Measurements from ENCODE around the gene CPD. TPM values are rescaled to one million over a fixed set of nuclear protein-coding genes. Genes with fewer than 3 reads are reported as not detected.

The CPD gene
- total and polyA plus RNA-seq, 2 of the 13 experiments (the other 11 are each of a cell fraction or from before 2014, with no cell fraction given): 46.1 to 72.3 TPM

- Histone ChIP-seq H3K36me3 (replicated peaks in 1 of 2; ENCODE audit: control insufficient read depth in 1 of 2, insufficient read depth in 2 of 2, low read length in 2 of 2) (peaks cover 6 to 43% of the 10 kb centered on the region in 2 experiments; a peak in 4 of 5 replicates), H4K20me1 (ENCODE audit: insufficient read depth, low read length) (no peaks in the 10 kb centered on the region), H3K4me1 (ENCODE audit: insufficient read depth, low read length) (peaks cover 11% of the 10 kb centered on the region), H3K9me3 (ENCODE audit: low read length) (no peaks in the 10 kb centered on the region), H3K4me3 (replicated peaks in 1 of 3; ENCODE audit: insufficient read depth in 1 of 3, low read depth in 2 of 3, low read length in 3 of 3) (no peak overlapping the region), H3K27ac (ENCODE audit: extremely low read length, insufficient read depth, low read length) (no peak overlapping the region), H2AFZ (ENCODE audit: low read length) (no peak overlapping the region), H3K4me2 (ENCODE audit: low read depth, low read length) (no peak overlapping the region), H3K79me2 (ENCODE audit: insufficient read depth, low read length) (no peaks in the 10 kb centered on the region), H3K9ac (ENCODE audit: insufficient read depth, low read depth, low read length) (no peak overlapping the region), H3K27me3 (ENCODE audit: control insufficient read depth in 1 of 2, insufficient read depth in 2 of 2, low read length in 2 of 2) (no peaks in the 10 kb centered on the region)
- in situ Hi-C loops (cut with HindIII; ENCODE audit: extremely low pct_ligation_motif_present, low pct_unique_long_range_greater_than_20kb) (no loop called here), intact Hi-C loops (cut with micrococcal nuclease; ENCODE audit: unreplicated experiment) (no loop called here)
- FAIRE-seq: no peak
- TF ChIP-seq POGK (CRISPR knock-in tag; conservative IDR thresholded peaks at IDR 0.05) (no peak), ZFP37 (CRISPR knock-in tag; IDR thresholded peaks at IDR 0.05; ENCODE audit: borderline replicate concordance) (no peak), ZSCAN25 (CRISPR knock-in tag; IDR thresholded peaks at IDR 0.05) (no peak), THYN1 (CRISPR knock-in tag; IDR thresholded peaks at IDR 0.05; ENCODE audit: borderline replicate concordance, low read depth) (no peak), ETV5 (CRISPR knock-in tag; IDR thresholded peaks at IDR 0.05; ENCODE audit: borderline replicate concordance) (no peak), ZNF775 (CRISPR knock-in tag; IDR thresholded peaks at IDR 0.05; ENCODE audit: borderline replicate concordance) (no peak)
- ATAC-seq: no peak
- POLR2A ChIA-PET: no interaction called here
- no peak for DNase-seq (ENCODE audit: low spot score)
- CTCF ChIA-PET (ENCODE audit: low intra/inter-chr PET ratio, low total read pairs): no interaction called here
- no TSS peak for BruUV-seq (replicated peaks)
Measured at GRCh38 chr17:30422171-30422570, 43.4 kb downstream of the CPD start.

GRCh38 chr17:30424471-30424870, 45.7 kb downstream of the CPD start:
- Histone ChIP-seq H3K9me3 (ENCODE audit: low read length) (no peaks in the 10 kb centered on the region), H2AFZ (ENCODE audit: low read length) (no peak overlapping the region), H3K4me3 (replicated peaks in 1 of 3; ENCODE audit: insufficient read depth in 1 of 3, low read depth in 2 of 3, low read length in 3 of 3) (no peak overlapping the region), H3K27me3 (ENCODE audit: control insufficient read depth in 1 of 2, insufficient read depth in 2 of 2, low read length in 2 of 2) (no peaks in the 10 kb centered on the region), H3K79me2 (ENCODE audit: insufficient read depth, low read length) (no peaks in the 10 kb centered on the region), H4K20me1 (ENCODE audit: insufficient read depth, low read length) (no peaks in the 10 kb centered on the region), H3K4me1 (ENCODE audit: insufficient read depth, low read length) (no peaks in the 10 kb centered on the region), H3K27ac (ENCODE audit: extremely low read length, insufficient read depth, low read length) (no peak overlapping the region), H3K9ac (ENCODE audit: insufficient read depth, low read depth, low read length) (no peak overlapping the region), H3K36me3 (replicated peaks in 1 of 2; ENCODE audit: control insufficient read depth in 1 of 2, insufficient read depth in 2 of 2, low read length in 2 of 2) (peaks cover 6 to 52% of the 10 kb centered on the region in 2 experiments; a peak in 4 of 5 replicates), H3K4me2 (ENCODE audit: low read depth, low read length) (no peak overlapping the region)
- intact Hi-C loops (cut with micrococcal nuclease; ENCODE audit: unreplicated experiment) (no loop called here), in situ Hi-C loops (cut with HindIII; ENCODE audit: extremely low pct_ligation_motif_present, low pct_unique_long_range_greater_than_20kb) (no loop called here)
- ChIA-PET CTCF (ENCODE audit: low intra/inter-chr PET ratio, low total read pairs) (no interaction called here), POLR2A (no interaction called here)
- BruUV-seq (replicated peaks): no TSS peak
- DNase-seq (ENCODE audit: low spot score) (no peak), FAIRE-seq (no peak), ATAC-seq (no peak)
- WGBS (ENCODE audit: low lambda C conversion rate): 97% methylated on average over 2 of the region's 2 CpGs
- no peak for TF ChIP-seq TCF7L2 (IDR thresholded peaks at IDR 0.05; ENCODE audit: low read depth, low read length)
- no peak for TF ChIP-seq HBP1 (CRISPR knock-in tag; IDR thresholded peaks at IDR 0.05; ENCODE audit: low read depth)
- no peak for TF ChIP-seq ZNF652 (CRISPR knock-in tag; IDR thresholded peaks at IDR 0.05; ENCODE audit: borderline replicate concordance, low read depth)
- no peak for TF ChIP-seq BHLHE40 (IDR thresholded peaks at IDR 0.05; ENCODE audit: low read length)
- no peak for TF ChIP-seq HDAC6 (IDR thresholded peaks at IDR 0.05; ENCODE audit: low read depth, low read length)
- TF ChIP-seq ZNF7 (CRISPR knock-in tag; IDR thresholded peaks at IDR 0.05): no peak
- TF ChIP-seq STAG1 (CRISPR knock-in tag; IDR thresholded peaks at IDR 0.05): no peak
- TF ChIP-seq ZNF800 (CRISPR knock-in tag; IDR thresholded peaks at IDR 0.05): no peak
- no peak for TF ChIP-seq RXRB (CRISPR knock-in tag; IDR thresholded peaks at IDR 0.05; ENCODE audit: borderline replicate concordance)
- no peak for TF ChIP-seq ZNF549 (CRISPR knock-in tag; IDR thresholded peaks at IDR 0.05)
